ENCODE data around the gene PPP2R5E.

PPP2R5E gene

DNA sequence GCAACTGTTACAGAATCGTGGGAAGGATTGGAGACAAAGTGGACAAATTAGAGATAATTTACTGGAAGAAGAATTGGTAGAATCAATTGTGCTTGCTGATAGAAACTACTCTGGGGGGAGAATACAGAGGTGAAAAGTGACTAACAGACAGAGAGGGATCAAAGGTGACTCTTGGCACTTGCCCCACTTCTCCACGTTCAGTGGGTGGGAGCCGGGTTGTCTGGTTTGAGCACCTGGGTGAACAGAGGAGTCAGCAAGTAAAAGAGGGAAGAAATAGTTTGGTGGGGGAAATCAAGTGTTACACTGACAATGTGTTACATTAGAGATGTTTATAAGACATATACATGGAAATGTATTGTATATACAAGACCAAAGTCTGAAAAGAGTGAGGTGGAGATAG, 69.1 kb downstream of the PPP2R5E start:
- Histone ChIP-seq H3K27me3 (ENCODE audit: control insufficient read depth, insufficient read depth, low read length) (no peaks in the 10 kb centered on the region), H3K9me3 (ENCODE audit: control insufficient read depth, insufficient read depth, low read length) (no peaks in the 10 kb centered on the region), H3K4me1 (ENCODE audit: control insufficient read depth, insufficient read depth, low read length) (peaks cover 2% of the 10 kb centered on the region; the same call in 1 of the 2 replicates), H3K27ac (ENCODE audit: low read length) (no peak overlapping the region), H3K36me3 (ENCODE audit: control insufficient read depth, insufficient read depth, low read length) (no peaks in the 10 kb centered on the region), H3K4me3 (ENCODE audit: low read length) (no peak overlapping the region)
- no CpG with 5 or more reads among the region's 3 CpGs for WGBS (ENCODE audit: insufficient coverage, insufficient read length)
- no peak for DNase-seq (ENCODE audit: low read depth, low spot score)

DNA sequence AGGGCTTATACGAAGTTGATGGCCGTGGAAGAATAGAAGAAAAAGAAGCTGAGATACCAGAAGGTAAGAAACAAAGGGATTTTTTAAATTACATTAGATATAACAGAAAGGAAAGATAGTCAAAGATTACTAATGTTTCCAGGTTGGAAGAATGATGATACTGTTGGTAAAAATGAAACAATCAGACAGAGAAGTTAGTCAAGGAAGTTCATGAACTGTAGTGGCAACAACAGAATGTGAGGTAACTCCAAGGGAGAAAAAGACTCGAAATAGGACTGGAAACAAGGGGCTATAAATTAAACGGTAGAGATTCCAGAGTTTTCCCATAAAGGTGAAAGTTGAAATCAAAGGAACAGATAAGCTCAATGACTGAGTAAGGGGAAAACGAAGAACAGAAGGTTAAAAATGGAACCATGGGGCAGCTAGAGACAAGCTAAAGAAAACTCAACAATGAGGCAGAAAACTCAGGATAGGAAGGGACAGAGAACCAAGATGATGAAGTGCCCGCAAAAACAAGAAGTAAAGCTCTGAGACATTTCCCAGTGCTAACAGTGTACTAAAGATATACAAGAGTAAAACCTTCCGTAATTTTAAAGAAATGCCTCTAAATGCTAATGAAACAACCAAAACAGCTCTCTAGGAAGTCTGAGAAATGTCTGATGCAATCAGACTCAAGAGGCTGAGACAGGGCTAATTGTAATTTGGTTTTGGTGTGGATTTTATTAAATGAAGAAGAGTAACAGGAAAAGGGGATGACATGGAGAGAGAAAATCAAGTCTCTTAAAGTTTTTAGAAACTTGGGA, 70.0 kb downstream of the PPP2R5E start:
- Histone ChIP-seq H3K27ac (ENCODE audit: low read length) (no peak overlapping the region), H3K4me1 (ENCODE audit: control insufficient read depth, insufficient read depth, low read length) (peaks cover 2% of the 10 kb centered on the region; the same call in 1 of the 2 replicates), H3K9me3 (ENCODE audit: control insufficient read depth, insufficient read depth, low read length) (no peaks in the 10 kb centered on the region)

DNA sequence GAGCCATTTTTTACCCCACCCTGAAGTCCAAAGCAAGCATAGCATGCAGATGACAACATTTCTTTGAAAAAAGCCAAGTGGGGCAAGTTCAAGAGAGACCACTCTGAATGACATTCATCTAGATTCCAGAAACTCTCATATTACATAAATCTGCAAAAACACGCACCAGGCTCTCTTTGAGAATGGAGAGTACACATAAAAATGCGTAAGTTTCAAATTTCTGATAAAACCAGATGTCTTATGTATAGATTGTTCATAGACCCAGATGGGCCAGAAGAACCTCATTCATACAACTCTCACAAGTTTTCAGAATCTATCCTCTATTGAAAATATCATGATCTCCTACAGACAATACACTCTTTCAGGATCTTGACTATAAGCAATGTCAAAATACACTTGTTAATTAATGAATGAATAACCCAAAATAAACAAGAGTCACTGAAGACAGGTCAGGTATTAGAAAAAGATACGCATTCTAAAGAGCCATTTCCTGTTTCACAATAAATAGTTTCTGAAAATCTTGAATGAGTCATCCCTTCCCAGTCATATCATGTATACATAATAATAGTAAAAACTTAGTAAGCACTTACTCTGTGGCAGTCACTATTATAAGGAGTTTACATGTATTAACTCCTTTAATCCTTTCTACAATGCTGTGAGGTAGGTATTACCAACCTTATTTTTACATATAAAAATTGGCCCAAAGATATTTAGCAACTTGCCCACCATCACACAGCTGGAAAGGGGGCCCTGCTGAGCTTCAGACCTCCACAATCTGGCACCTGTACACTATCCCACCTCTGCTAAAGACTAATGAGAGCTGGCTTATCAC, 72.0 kb downstream of the PPP2R5E start:
- WGBS (ENCODE audit: insufficient coverage, insufficient read length) = no CpG with 5 or more reads among the region's 3 CpGs
- Histone ChIP-seq H3K27ac (ENCODE audit: low read length) (no peak overlapping the region), H3K27me3 (ENCODE audit: control insufficient read depth, insufficient read depth, low read length) (no peaks in the 10 kb centered on the region), H3K9me3 (ENCODE audit: control insufficient read depth, insufficient read depth, low read length) (no peaks in the 10 kb centered on the region), H3K4me3 (ENCODE audit: low read length) (no peak overlapping the region), H3K4me1 (ENCODE audit: control insufficient read depth, insufficient read depth, low read length) (peaks cover 2% of the 10 kb centered on the region; the same call in 1 of the 2 replicates), H3K36me3 (ENCODE audit: control insufficient read depth, insufficient read depth, low read length) (no peaks in the 10 kb centered on the region)
- no peak for DNase-seq (ENCODE audit: low read depth, low spot score)

More for the DNA sequence above, 70.0 kb downstream of the PPP2R5E start:
- Histone ChIP-seq H3K4me3 (ENCODE audit: low read length) (no peak overlapping the region), H3K36me3 (ENCODE audit: control insufficient read depth, insufficient read depth, low read length) (no peaks in the 10 kb centered on the region), H3K27me3 (ENCODE audit: control insufficient read depth, insufficient read depth, low read length) (no peaks in the 10 kb centered on the region)
- no peak for DNase-seq (ENCODE audit: low read depth, low spot score)
- no CpG with 5 or more reads among the region's 7 CpGs for WGBS (ENCODE audit: insufficient coverage, insufficient read length)

DNA sequence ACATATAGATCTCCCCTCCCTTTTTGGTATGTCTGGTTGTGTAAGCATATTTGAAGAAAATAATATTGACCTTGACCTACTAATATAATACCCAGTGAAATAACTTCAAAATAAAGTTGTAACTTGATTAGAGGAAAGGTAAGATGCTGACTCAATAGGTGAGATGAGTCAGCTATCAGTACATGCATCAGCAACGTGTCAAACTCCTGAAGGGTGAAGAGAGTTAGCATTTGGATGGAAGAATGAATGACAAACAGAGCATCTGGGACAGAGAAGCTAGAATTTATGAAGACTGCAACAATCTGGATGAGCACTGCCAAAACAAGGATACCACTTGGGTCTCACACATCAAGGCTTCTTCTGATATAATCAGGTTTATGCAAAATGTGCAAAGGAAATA, 74.9 kb downstream of the PPP2R5E start:
- H3K27ac ChIP-seq (ENCODE audit: low read length) = no peak overlapping the region
- WGBS (ENCODE audit: insufficient coverage, insufficient read length) = no CpG with 5 or more reads among the region's 1 CpG
- DNase-seq (ENCODE audit: low read depth, low spot score) = no peak

DNA sequence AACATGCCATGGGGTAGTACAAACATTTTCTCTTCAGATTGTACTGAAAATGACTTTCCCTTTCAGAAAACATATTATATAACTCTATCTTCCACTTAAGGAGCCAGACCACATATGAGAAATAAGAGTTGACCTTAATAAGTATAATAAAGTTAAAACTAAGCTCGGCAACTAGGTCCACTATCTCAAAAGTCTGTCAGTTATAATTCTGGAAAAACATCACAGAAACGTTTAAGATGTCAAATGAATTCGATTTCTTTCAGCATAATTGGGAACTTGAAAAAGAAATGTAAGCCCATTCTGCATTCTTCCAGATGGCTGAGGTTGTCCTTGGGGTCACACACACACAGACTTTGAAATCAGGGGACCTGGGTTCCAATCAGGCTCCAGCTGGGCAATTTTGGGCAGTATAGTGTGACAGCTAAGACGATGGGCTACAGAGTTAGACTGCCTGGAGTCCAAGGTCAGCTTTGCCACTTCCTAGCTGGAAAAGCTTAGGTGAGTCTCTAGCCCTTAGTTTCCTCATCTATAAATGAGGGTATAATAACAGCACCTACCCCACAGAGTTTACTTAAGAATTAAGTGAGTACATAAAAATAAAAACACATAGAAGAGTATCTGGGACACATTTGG, 75.6 kb downstream of the PPP2R5E start:
- peaks cover under 1% of the 10 kb centered on the region; the same call in 1 of the 2 replicates for H3K4me1 ChIP-seq (ENCODE audit: control insufficient read depth, insufficient read depth, low read length)
- no CpG with 5 or more reads among the region's 4 CpGs for WGBS (ENCODE audit: insufficient coverage, insufficient read length)
- H3K27ac ChIP-seq (ENCODE audit: low read length) = no peak overlapping the region
- DNase-seq (ENCODE audit: low read depth, low spot score) = no peak
- no peaks in the 10 kb centered on the region for H3K27me3 ChIP-seq (ENCODE audit: control insufficient read depth, insufficient read depth, low read length)
- no peaks in the 10 kb centered on the region for H3K9me3 ChIP-seq (ENCODE audit: control insufficient read depth, insufficient read depth, low read length)
- H3K4me3 ChIP-seq (ENCODE audit: low read length) = no peak overlapping the region
- no peaks in the 10 kb centered on the region for H3K36me3 ChIP-seq (ENCODE audit: control insufficient read depth, insufficient read depth, low read length)

More for the DNA sequence above, 74.9 kb downstream of the PPP2R5E start:
- peaks cover 2% of the 10 kb centered on the region; the same call in 1 of the 2 replicates for H3K4me1 ChIP-seq (ENCODE audit: control insufficient read depth, insufficient read depth, low read length)
- H3K27me3 ChIP-seq (ENCODE audit: control insufficient read depth, insufficient read depth, low read length) = no peaks in the 10 kb centered on the region
- H3K4me3 ChIP-seq (ENCODE audit: low read length) = no peak overlapping the region
- no peaks in the 10 kb centered on the region for H3K36me3 ChIP-seq (ENCODE audit: control insufficient read depth, insufficient read depth, low read length)
- no peaks in the 10 kb centered on the region for H3K9me3 ChIP-seq (ENCODE audit: control insufficient read depth, insufficient read depth, low read length)

DNA sequence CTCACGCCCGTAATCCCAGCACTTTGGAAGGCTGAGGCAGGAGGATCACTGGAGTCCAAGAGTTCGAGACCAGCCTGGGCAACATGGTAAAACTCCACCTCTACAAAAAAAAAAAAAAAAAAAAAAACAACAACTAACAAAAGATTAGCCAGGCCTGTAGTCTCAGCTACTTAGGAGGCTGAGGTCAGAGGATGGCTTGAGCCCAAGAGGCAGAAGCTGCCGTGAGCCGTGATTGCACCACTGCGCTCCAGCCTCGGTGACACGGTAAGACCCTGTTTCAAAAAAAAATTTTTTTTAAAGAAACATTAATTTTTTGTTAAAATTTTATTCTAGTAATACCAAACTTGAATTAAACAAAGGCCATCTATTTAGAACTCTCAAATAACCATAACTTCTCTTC, 77.8 kb downstream of the PPP2R5E start:
- no peak for DNase-seq (ENCODE audit: low read depth, low spot score)
- Histone ChIP-seq H3K27me3 (ENCODE audit: control insufficient read depth, insufficient read depth, low read length) (no peaks in the 10 kb centered on the region), H3K9me3 (ENCODE audit: control insufficient read depth, insufficient read depth, low read length) (no peaks in the 10 kb centered on the region), H3K27ac (ENCODE audit: low read length) (no peak overlapping the region), H3K4me3 (ENCODE audit: low read length) (no peak overlapping the region), H3K36me3 (ENCODE audit: control insufficient read depth, insufficient read depth, low read length) (no peaks in the 10 kb centered on the region), H3K4me1 (ENCODE audit: control insufficient read depth, insufficient read depth, low read length) (no peaks in the 10 kb centered on the region)
- no CpG with 5 or more reads among the region's 8 CpGs for WGBS (ENCODE audit: insufficient coverage, insufficient read length)

DNA sequence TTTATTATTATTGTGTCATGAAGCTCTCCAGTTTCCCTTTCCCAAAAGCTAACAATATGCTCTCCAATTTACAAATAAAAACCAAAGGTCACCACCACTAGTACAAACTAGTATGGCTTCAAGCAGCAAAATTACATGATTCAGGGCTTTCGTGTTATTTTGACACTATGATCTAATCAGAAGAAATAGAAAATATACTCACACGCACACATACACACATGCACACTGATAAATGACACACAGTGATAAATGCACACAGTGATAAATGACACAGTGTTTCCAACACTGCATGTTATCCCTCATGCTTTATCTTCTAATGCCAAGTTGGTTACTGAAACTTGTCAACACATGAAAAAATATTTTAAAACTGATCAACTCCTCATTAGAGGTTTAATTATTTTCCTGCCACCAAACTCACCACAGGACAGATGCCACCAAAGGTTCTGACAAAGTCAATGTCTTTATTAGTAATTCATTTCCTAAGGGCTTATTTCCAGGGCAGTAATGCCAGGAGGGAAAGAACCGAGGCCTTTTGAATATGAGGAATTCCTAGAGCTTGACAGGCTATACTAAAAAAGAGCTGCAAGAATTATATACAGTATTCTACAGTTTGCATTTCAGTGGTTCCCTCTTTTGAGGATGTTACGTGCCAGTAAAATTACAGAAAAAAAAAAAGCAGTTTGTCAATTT, 82.4 kb downstream of the PPP2R5E start:
- Histone ChIP-seq H3K4me1 (ENCODE audit: control insufficient read depth, insufficient read depth, low read length) (no peaks in the 10 kb centered on the region), H3K36me3 (ENCODE audit: control insufficient read depth, insufficient read depth, low read length) (no peaks in the 10 kb centered on the region), H3K27ac (ENCODE audit: low read length) (no peak overlapping the region), H3K9me3 (ENCODE audit: control insufficient read depth, insufficient read depth, low read length) (no peaks in the 10 kb centered on the region), H3K4me3 (ENCODE audit: low read length) (no peak overlapping the region), H3K27me3 (ENCODE audit: control insufficient read depth, insufficient read depth, low read length) (no peaks in the 10 kb centered on the region)
- no peak for DNase-seq (ENCODE audit: low read depth, low spot score)
- WGBS (ENCODE audit: insufficient coverage, insufficient read length) = no CpG with 5 or more reads among the region's 4 CpGs

DNA sequence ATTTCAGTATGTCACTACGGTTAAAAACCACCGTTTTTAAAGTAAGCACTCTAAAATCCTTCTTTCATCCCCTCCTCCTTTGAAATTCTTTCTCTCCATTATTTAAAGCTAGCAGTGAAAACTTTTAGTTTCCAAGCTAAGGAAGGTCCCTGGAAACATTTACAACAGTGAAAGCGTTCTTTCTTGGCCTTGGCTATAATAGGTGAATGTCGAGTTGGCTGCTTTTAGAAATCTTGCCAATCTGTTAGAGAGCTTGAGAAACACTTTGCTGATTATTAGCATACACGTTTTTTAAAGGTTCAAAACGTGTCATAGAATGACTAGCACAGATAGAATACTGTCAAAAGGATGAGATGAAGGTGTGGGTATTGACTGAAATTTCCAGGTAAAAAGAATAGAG, 83.4 kb downstream of the PPP2R5E start:
- no CpG with 5 or more reads among the region's 6 CpGs for WGBS (ENCODE audit: insufficient coverage, insufficient read length)
- Histone ChIP-seq H3K36me3 (ENCODE audit: control insufficient read depth, insufficient read depth, low read length) (no peaks in the 10 kb centered on the region), H3K9me3 (ENCODE audit: control insufficient read depth, insufficient read depth, low read length) (no peaks in the 10 kb centered on the region), H3K27me3 (ENCODE audit: control insufficient read depth, insufficient read depth, low read length) (no peaks in the 10 kb centered on the region), H3K4me3 (ENCODE audit: low read length) (no peak overlapping the region), H3K4me1 (ENCODE audit: control insufficient read depth, insufficient read depth, low read length) (no peaks in the 10 kb centered on the region), H3K27ac (ENCODE audit: low read length) (no peak overlapping the region)
- no peak for DNase-seq (ENCODE audit: low read depth, low spot score)

DNA sequence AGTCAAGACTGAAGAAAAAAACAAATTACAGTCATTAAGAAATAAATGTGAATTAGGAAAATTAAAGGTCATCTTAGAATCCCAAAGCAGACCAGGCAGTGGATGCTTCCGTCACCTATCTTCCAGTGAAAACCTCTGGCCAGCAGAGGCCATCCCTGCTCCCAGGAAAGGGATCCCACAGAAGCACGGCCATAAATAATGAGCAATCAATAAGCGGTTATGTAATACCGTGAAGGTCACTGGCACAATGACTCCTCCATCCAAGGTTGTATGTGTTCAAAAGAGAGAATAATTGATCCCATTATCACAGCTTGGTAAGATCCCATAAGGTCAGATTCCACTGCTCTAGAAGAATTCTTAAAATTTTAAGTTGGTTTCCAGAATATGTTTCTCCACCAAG, 85.7 kb downstream of the PPP2R5E start:
- WGBS (ENCODE audit: insufficient coverage, insufficient read length) = no CpG with 5 or more reads among the region's 4 CpGs
- Histone ChIP-seq H3K27ac (ENCODE audit: low read length) (no peak overlapping the region), H3K4me3 (ENCODE audit: low read length) (no peak overlapping the region), H3K4me1 (ENCODE audit: control insufficient read depth, insufficient read depth, low read length) (no peaks in the 10 kb centered on the region), H3K36me3 (ENCODE audit: control insufficient read depth, insufficient read depth, low read length) (no peaks in the 10 kb centered on the region), H3K27me3 (ENCODE audit: control insufficient read depth, insufficient read depth, low read length) (no peaks in the 10 kb centered on the region), H3K9me3 (ENCODE audit: control insufficient read depth, insufficient read depth, low read length) (no peaks in the 10 kb centered on the region)
- DNase-seq (ENCODE audit: low read depth, low spot score) = no peak

All from iPS DF 6.9 (cell line).